GM18867 (cell line): ENCODE data around the gene USP24.

Experiments used
- ATAC-seq: cut with Tn5 transposase; IDR thresholded peaks from one replicate; pipeline ENCODE4 v1.9.1; 2021; ENCODE audit warnings: mild to moderate bottlenecking, moderate library complexity; ENCODE audit not compliant: unreplicated experiment

USP24 gene

GRCh38 chr1:55073187-55073916 is 141.8 kb downstream of the USP24 start:
- no peak for ATAC-seq

- no peak for ATAC-seq
Measured at GRCh38 chr1:55071477-55071876, 143.7 kb downstream of the USP24 start.

DNA sequence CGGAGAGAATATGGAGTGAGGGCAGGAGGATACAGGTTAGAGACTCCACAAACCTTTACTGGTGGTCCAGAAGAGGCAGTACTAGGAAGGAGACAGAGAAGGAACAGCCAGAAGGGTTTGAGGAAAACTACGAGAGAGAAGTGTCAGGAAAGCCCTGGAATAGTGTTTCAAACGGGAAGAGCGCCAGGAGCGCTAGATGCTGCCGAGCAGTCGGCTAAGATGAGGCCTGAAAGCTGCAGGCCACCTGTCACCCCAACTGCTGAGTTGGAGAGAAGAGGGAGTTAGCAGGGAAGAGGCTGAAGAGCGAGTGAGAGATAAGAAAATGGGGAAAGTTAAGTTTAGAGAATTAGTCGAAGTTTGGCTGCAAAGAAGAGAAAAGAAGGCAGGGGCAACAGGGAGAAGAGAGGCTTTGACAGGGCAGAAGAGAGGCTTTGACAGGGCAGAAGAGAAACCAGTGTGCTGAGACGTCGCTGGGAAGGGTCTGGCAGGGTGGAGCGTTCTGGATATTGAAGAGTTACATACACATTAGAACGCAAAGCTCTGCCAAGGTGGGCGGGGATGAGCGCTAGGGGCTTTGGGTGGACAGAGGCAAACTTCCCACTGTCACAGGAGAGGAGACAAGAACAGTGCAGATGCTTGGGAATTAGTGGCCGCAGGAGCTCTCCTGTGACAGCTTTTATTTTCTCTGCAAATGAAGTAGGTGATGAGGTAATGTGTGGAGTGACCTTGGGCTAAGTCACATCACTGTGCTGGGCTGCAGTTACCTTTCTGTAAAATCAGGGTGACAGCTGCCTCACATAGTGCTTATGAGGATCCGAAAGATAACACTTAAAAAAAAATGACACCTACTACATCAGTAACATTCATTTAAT is 144.6 kb downstream of the USP24 start:
- no peak for ATAC-seq

GRCh38 chr1:55069280-55069679 is 145.9 kb downstream of the USP24 start:
- no peak for ATAC-seq

GRCh38 chr1:55068638-55069037 is 146.5 kb downstream of the USP24 start:
- no peak for ATAC-seq

DNA sequence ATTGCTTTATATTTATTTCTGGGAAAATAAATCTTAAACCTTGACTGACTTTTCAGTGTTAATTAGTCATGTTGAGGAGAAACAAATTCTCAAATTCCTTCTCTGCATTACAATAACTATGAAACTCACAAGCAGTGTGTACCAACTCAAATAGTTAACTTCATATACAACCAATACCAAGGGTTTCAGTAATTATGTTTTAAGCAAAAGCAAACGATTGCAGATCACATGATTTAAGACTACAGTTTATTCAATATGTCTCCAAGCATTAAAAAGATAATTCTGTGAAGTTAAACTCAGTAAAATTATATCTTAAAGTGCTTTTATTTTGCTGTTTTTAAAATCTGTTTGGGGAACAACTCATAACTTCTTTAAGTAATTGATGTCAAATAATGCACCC is 147.2 kb downstream of the USP24 start:
- no peak for ATAC-seq

DNA sequence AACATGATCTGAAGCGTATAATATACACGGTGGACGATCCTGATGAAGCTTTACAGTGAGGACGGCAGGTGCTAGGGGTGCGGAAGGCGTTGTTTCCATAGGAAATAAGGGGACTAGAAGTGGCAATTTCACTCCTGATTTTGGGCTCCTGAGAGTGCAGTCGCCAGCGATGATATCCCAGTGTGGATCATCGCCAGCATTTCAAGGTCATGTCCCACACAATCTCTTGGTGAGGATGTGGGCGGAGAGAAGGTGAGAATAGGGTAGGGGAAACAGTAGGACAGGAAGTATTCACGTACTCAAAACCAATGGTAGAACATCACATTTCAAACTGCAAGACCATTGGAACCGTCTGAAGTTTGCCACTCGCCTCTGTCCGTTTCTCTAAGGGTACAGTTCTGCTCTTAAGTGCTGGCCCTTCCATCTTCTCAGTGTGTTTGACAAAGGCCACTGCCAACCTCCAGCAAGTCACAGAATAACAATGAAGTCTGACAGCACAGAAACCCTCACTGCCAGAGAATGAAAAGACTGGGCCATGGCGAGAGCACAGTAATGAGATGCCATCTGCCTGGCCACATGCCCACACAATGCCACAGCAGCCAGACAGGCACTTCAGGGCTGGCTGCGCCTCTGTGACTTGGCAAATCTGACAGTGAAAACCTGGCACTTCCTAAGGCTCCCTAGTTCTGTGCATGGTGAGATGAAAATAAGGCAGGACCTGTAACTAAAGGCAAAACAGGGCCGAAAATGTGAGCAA is 148.0 kb downstream of the USP24 start:
- ATAC-seq = no peak

- ATAC-seq = no peak
Measured at GRCh38 chr1:55065648-55066047, 149.5 kb downstream of the USP24 start.

- ATAC-seq = no peak
Measured at GRCh38 chr1:55064861-55065263, 150.3 kb downstream of the USP24 start.

DNA sequence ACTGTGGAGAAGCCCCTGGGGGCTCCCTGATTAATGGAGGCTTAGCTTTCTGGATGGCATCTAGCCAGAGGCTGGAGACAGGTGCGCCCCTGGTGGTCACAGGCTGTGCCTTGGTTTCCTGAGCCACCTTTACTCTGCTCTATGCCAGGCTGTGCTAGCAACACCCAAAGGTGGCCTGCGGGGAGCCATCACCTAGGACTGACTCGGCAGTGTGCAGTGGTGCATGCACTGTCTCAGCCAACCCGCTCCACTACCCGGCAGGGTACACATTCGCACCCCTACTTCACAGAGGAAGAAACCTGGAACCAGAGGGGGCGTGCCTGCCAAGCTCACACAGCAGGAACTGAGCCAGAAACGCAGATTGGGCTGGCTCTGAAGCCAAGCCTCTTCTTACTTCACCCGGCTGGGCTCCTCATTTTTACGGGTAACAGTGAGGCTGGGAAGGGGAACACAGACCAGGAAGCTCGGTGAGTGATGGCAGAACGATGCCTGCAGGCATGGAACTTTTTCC is 151.0 kb downstream of the USP24 start:
- peak; percentile 61 for ATAC-seq

DNA sequence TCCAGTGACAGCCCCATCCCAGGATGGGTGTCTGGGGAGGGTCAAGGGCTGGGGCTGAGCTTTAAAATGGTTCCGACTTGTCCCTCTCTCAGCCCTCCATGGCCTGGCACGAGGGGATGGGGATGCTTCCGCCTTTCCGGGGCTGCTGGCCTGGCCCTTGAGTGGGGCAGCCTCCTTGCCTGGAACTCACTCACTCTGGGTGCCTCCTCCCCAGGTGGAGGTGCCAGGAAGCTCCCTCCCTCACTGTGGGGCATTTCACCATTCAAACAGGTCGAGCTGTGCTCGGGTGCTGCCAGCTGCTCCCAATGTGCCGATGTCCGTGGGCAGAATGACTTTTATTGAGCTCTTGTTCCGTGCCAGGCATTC is 151.6 kb downstream of the USP24 start:
- ATAC-seq = no peak

DNA sequence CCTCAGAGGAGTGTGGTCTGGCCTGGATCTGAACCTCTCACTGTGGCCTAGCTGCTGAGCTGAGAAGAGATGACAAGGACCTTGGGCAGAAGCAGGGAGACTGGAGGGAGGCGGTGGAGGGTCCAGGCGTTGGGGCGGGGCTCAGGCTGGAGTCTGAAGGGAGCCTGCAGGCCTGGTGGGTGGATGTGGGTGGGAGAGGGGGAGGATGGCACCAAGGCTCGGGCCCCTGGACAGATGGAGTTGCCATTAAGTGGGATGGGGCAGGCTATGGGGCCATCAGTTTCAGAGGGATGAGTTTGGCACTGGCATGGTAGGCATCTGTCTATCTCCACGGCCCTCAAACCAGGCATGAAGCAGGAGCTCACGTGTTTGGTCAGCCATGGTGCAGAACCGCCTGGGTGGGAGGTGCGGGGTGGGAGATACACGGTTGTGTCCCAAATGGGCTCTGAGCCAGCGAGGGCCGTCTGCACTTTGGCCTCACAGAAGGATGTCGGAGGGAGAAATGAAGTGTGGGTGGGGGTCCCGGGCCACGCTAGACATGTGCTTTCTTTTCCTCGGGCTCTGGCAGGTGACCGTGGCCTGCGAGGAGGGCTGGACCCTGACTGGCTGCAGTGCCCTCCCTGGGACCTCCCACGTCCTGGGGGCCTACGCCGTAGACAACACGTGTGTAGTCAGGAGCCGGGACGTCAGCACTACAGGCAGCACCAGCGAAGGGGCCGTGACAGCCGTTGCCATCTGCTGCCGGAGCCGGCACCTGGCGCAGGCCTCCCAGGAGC is 152.2 kb downstream of the USP24 start:
- ATAC-seq = no peak

GRCh38 chr1:55061706-55062321 is 153.3 kb downstream of the USP24 start:
- ATAC-seq = no peak

DNA sequence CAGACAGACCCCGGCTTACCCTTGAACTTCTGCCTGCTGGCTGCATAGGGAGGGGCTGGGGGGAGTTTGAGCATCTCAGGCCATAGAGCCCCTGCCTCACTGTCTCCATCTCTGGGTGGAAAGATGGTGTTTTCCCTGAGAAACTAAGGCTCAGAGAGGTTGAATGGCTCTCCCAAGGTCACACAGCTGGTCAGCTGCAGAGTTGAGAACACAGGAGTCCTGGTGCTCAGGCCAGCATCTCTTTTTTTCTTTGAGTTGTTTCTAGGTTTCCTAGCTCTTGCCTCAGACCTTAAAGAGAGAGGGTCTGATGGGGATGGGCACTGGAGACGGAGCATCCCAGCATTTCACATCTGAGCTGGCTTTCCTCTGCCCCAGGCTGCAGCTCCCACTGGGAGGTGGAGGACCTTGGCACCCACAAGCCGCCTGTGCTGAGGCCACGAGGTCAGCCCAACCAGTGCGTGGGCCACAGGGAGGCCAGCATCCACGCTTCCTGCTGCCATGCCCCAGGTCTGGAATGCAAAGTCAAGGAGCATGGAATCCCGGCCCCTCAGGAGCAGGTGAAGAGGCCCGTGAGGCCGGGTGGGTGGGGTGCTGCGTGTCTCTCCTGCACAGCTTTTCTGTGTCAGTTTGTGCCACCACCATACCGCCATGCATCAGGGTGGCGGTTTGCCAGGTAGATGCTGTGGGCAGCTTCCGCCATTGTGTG is 154.0 kb downstream of the USP24 start:
- no peak for ATAC-seq

- ATAC-seq = peak; percentile 57
Measured at GRCh38 chr1:55060133-55060999, 154.8 kb downstream of the USP24 start.

- ATAC-seq = no peak
Measured at GRCh38 chr1:55059302-55060132, 155.6 kb downstream of the USP24 start.

GRCh38 chr1:55057956-55058298 is 157.2 kb downstream of the USP24 start:
- ATAC-seq = no peak
